ENCODE data around the gene CEP89.
"Not testable (repeated sequence)": the region's sequence is repeated elsewhere in the genome, so short reads cannot be mapped to it uniquely, and the experiment has no call there.

The CEP89 gene

DNA sequence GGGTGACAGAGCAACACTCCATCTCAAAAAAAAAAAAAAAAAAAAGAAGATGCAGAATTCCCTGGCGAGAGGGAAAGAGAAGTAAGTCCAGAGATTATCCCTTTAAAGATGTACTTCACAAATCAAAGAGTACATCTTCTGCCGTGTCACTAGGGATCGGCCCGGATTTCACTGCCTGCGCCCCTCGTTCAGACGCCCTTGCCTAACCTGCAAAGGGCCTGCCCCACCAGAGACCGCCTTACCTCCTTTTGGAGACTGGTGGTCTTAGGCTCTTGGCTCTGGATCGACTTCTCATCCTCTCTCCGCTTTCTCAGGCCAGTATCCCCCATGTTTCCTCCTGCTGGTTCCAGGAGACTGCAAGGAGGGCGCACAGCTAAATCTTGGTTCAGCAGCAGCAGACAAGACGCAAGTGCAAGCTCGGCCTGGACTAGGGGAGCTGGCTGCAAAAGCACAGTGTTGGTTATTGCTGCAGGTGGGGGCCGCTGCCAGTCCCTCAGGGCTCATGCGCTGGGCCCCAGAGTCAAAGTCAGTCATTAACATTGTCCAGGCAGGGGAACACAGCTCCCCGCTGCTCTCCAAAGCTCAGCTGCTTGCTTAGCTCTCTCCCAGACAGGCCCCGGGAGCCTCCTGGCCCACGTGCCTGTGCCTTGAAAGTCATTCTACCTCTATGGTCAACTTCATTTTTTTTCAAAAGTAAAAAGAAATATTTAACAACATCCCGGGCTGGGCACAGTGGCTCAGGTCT lies 103.4 kb downstream of the CEP89 start:
- DNase-seq = no peak

DNA sequence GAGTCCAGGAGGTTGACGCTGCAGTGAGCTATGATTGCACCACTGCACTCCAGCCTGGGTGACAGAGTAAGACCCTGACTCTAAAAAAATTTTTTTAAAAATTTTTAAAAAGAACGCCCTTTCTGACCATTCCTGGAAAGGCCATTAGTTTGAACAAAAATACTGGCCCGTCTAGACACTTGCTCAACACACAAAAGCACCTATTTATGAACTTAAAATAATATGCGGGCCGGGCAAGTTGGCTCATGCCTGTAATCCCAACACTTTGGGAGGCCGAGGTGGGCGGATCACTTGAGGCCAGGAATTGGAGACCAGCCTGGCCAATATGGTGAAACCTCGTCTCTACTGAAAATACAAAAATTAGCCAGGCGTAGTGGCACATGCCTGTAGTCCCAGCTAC lies 104.3 kb downstream of the CEP89 start:
- DNase-seq = not testable (repeated sequence)

DNA sequence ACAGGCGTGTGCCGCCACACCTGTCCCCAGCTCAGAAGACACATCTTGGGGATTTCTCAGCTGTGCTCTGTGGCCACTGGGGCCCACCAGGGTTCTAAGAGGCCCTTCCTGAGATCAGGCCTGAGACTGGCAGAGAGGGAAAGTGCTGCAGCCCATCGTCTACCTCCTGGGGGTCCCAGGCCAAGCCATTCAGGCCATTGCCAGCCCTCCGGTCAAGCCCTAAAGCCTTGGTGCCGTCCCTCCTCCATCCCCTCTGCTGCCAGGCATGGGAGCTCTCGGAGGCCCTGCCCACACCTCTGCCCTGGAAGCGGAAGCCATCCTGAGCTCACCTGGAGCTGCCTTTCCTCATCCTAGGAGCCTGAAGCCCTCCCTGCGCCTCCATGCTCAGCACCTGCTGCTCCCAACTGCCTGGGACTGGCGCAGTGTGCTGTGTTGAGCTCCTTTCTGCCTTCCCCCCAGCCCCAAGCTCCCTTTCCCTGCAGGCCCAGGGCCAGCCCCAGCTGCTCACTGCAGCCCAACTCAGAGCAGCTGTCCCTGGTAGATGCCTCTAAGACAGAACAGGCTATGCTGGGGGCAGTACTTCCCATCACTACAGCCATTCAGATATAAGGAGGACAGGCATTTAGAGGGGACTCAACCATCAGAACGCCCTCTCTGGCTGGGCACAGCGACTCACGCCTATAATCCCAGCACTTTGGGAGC lies 105.0 kb downstream of the CEP89 start:
- no peak for DNase-seq

DNA sequence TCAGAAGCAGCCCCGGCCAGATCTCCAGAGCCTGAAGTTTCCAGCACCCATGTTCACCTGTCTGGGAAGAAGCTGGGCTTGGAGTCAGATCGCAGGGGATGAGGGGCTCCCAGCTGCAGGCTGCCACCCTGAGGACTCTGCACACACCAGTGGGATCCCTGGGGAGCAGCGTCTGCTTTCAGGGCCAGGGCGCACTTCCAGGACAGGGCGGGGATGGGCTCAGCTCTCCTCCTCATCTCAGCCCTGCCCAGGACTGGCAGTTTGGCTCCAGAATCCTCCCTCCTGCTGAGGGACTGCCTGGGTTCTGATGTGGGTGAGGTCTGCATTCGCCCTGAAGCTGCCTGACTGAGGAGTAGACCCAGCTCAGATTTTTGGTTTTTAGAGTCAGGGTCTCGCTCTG lies 105.7 kb downstream of the CEP89 start:
- no peak for DNase-seq

DNA sequence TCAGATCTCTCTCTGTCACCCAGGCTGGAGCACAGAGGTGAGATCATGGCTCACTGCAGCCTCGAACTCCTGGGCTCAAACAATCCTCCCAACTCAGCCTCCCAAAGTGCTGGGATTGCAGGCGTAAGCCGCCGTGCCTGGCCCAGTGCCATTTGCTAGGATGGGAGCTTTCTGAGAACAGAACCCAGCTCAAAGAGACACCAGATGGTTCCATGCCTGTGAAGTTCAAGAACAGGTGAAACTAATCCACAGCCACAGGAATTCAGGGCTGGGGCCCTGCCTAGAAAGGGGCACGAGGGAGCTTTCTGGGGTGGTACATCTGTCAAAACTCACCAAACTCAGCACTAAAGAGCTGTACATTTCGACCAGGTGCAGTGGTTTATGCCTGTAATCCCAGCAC lies 106.4 kb downstream of the CEP89 start:
- no peak for DNase-seq

DNA sequence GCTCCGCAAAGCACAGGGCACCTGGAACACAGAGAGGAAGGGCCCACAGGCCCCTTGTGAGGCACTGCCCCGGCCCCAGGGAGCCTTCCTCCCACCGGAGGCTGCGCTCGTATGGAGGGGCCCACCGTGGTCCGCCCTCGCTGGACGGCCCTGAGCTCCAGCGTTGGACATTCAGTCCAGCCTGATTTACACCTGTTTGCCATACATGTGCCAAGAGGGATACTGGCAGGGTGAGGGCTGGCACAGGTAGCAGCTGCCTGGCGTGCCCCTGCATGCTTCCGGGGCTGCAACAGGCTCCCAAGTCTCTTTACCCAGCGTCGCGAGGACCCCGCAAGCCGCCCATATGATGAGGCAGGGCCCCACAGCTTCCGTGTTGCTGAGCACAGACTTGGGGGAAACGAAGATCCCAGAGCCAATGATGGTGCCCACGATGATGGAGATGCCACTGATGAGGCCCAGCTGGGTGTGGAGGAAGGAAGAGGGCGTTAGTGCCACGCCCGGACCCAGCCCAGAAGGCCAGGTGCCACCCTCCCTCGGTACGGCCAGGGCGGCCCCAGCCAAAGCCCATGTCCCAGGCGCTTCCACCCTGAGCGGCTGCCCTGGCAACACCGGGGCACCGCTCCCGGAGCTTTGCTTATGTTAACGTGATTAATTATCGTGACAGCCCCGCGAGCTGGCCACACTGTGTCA lies 107.3 kb downstream of the CEP89 start:
- no peak for DNase-seq

DNA sequence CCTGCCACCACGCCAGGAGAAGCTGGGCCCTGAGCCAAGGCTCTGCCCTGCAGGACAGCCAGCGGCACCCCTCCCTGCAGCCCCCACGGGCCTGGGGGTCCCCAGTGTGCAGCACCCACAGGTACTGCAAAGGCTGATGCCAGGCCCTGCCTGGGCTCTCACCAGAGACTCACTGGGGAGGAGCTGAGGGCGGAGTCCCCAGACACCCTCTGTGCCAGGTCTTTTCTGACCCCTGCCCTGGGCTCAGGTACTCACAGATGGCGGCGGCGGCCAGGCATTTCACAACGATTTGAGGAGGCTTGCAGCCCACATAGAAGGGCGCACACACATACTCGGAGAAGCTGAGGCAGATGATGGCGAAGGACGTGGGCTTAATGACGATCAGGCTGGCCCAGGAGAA lies 107.9 kb downstream of the CEP89 start:
- no peak for DNase-seq

DNA sequence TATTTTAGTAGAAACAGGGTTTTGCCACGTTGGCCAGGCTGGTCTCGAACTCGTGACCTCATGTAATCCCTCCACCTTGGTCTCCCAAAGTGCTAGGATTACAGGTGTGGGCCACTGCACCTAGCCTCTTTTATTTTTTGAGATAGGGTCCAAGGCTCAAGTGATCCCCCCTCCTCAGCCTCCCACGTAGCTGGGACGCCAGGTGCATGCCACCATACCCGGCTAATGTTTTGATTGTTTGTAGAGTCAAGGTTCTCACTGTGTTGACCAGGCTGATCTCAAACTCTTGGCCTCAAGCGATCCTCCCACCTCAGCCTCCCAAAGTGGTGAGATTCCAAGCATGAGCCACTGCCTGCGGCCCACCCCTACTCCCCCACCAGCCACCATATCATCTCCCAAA lies 108.5 kb downstream of the CEP89 start:
- DNase-seq = no peak

DNA sequence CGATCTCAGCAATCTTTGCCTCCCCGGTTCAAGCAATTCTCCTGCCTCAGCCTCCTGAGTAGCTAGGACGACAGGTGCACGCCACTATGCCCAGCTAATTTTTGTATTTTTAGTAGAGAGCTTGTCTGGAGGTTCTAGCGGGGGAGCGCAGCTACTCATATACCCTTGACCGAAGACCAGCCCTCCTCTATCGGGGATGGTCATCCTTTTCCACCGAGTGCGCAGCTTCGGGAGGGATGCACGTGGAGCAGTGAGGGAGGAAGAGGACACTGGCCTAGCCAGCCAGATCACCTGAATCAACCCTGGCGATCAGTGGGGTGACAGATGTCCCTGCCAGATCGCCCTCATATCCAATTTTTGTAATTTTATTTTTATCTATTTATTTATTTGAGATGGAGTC lies 109.0 kb downstream of the CEP89 start:
- no peak for DNase-seq

DNA sequence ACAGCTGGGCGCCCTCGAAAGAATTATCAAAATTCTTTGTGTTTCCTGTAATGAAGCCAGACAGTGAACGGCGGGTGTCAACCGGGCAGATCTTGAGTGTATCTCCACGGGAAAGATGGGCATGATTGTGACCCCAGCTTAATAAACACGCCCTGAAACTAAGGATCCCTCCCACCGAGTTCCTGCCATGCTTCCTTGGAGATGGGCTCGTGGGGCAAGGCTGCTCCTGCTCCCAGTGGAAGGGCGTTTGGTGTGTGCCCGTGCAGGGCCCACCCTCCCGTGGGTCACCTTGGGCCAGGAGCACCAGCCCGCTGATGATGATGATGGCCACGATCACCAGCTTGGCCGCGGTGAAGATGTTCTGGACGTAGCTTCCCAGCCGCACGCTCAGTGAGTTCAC lies 109.6 kb downstream of the CEP89 start:
- DNase-seq = no peak

DNA sequence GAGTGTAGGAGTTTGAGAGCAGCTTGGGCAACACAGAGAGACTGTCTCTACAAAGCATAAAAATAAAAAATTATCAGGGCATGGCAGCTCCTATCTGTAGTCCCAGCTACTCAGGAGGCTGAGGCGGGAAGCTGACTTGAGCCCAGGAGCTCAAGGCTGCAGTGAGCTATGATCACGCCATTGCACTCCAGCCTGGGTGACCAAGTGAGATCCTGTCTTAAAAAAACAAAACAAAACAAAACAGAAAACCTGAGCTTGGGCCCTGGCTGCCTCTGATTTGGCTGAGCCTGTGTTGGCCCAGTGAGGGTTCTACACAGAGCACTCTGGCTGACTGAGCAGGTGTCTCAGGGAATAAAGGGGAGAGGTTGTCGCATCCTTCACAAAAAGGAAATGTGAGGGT lies 110.2 kb downstream of the CEP89 start:
- no peak for DNase-seq

DNA sequence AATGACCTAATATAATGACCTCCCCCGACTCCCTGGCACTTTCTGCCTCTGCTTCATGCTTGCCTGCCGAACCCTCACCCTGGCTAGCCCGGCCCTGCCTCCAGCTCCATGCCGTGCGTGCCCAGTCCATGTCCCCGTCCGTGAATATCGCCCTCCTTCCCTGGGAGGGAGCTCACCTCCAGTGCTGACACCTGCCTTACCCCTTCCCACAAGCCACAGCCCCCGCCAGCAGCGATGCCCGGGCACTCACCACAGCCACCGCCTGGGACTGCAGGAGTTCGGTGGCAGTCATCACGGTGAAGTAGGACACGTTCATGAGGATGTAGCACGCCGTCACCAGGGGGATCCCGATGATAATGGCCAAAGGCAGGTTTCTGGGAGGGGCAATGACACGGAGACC lies 112.2 kb downstream of the CEP89 start:
- no peak for DNase-seq

DNA sequence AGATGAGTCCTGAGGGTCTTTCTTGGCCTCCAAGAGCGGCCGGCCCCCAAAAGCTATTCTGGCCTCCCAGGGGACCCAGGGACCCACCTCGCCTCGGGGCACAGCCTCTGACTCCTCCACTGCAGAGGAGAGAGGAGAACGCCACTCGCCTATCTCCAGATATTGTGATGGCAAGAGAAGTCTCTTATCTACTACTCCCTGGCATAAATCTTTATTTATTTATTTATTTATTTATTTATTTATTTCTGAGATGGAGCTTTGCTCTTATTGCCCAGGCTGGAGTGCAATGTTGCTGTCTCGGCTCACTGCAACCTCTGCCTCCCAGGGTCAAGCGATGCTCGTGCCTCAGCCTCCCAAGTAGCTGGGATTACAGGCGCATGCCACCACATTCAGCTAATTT lies 113.2 kb downstream of the CEP89 start:
- DNase-seq = no peak

DNA sequence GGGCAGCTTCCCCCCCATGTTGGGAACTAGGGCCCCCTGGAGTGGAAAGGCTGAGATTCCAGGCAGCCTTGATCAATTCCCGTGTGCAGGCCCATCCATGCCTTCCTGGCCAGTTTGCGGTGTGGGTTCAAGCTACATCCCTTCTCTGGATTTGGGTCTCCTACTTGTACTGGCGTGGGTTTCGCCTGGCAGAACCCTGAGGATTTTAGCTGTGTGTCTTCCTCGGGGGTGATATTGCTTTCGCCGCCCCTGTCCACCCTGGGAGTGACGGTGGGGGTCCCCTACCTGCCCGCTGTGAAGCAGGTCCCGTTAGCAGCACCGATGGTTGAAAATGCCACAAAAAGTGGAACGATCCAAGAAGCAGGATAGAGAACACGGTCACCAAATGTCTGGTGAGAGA lies 113.6 kb downstream of the CEP89 start:
- no peak for DNase-seq

DNA sequence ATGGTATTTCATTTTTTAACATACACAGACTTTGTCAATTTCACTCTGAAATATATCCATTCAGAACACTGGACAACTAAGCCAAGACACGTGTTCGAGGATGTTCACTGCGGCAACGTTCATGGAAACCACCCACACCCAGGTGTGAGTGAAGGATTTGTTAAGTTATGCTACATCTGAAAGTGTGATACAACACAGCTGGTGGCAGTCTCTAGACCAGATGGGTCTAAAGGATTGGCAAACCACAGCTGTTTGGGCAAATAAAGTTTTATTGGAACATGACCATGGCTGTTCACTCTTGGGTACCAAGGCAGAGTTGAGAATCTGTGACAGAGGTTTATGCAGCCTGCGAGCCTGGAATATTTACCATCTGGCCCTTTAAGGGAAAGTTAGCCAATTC lies 114.2 kb downstream of the CEP89 start:
- no peak for DNase-seq

DNA sequence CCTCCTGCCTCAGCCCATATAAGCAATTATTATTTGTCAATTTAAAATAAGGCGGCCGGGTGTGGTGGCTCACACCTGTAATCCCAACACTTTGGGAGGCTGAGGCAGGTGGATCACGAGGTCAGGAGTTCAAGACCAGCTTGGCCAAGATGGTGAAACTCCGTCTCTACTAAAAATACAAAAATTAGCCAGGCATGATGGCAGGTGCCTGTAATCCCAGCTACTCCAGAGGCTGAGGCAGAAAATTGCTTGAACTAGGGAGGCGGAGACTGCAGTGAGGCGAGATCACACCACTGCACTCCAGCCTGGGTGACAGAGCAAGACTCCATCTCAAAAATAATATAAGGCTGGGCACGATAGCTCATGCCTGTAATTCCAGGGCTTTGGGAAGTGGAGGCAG lies 114.9 kb downstream of the CEP89 start:
- DNase-seq = not testable (repeated sequence)

DNA sequence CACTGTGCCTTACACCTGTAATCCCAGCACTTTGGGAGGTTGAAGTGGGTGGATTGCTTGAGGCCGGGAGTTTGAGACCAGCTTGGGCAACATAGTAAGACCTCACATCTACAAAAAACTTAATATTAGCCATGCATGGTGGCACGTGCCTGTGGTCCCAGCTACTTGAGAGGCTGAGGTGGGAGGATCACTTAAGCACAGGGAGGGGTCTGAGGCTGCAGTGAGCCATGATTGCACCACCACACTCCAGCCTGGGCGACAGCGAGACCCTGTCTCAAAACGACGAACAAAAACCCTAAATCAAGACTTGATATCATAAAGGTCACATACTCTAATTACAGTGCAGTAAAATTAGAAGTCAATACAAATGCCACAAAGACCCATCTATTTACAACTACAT lies 119.5 kb downstream of the CEP89 start:
- no peak for DNase-seq

DNA sequence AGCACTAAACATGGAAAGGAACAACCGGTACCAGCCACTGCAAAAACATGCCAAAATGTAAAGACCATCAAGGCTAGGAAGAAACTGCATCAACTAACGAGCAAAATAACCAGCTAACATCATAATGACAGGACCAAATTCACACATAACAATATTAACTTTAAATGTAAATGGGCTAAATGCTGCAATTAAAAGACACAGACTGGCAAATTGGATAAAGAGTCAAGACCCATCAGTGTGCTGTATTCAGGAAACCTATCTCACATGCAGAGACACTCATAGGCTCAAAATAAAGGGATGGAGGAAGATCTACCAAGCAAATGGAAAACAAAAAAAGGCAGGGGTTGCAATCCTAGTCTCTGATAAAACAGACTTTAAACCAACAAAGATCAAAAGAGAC lies 123.7 kb downstream of the CEP89 start:
- DNase-seq = not testable (repeated sequence)

DNA sequence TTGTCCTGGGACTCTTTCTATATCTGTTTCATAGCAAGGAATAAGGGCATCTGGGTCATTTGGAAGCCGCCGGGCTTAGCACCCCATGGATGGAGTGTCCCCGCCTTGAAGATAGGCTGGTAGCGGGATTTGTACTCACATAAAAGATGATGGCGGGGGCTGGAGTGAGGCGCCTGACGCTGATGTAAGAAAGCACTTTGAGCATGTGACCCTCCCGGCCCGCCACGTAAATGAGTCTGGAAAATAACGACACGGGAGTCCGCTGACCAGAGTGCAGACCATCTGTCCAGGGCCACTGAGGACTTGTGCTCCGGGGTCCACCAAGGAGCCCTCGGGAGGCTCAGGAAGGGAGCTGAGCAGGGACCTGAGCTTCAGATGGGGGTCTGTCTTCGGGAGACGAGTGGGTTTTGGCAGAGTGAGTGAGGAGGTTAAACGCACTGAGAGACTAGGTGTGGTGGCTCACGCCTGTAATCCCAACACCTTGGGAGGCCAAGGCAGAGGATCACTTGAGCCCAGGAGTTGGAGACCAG lies 128.0 kb downstream of the CEP89 start:
- DNase-seq = no peak

DNA sequence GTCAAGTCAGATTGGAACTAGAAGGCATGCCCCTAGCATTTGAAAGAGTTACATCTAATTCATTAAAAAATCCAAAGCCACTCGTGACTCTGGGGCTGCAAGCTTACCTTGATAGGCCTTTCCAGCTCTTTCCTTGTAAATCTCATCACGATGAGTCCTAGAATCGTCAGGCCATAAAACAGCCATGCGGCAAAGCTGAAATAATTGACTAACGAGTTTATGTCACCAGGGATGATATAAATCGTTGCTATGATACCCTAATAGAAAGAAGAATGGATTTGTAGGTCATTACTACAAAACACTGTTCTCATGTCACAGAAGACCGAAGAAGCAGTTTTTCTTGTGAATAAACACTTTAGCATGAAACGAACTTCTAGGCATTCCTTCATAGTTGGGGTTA lies 129.7 kb downstream of the CEP89 start:
- DNase-seq = no peak

DNA sequence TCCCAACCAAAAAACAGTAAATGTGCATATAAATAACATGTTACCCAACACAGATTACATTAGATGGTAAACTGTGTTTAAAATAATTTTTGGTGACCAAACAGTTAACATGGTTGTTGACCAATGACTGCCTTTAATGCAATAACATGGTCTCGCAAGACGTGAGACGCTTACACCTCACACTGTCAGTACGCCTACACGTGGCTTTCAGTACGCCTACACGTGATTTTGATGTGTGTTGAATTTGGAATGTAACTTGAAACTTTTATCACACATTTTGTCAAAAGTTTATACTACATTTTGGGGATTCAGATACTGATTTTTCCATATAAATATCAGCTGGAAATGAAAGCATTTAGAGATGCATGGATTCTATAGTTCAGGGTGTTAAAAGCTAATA lies 134.2 kb downstream of the CEP89 start:
- DNase-seq = no peak

DNA sequence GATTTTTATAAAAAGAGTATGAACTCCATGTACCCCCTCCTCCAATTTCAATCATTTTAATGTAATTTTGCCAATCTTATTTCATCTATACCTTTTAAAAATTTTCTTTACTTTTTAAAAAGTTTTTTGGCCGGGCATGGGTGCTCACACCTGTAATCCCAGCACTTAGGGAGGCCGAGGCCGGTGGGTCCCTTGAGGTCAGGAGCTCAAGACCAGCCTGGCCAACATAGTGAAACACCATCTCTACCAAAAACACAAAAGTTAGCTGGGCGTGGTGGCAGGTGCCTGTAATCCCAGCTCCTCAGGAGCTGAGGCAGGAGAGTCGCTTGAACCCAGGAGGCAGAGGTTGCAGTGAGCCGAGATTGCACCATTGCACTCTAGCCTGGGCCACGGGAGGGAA lies 138.4 kb downstream of the CEP89 start:
- DNase-seq = not testable (repeated sequence)

DNA sequence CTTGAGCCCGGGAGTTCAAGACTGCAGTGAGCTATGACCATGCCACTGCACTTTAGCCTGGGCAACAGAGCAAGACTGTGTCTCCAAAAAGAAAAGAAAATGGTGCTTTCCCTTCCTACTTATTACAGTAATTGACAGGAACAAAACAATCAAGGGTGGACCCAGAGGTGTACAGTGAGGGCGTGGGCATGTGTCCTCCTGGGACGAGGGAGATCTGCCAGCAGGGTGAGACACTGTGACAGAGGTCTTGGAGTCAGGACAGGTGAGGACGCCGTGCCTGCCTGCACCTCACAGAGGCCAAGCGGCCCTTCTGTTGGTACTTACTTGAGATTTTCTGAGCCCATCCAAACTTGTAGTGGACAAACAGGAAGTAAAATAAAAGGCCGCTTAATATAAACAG lies 138.9 kb downstream of the CEP89 start:
- not testable (repeated sequence) for DNase-seq

DNA sequence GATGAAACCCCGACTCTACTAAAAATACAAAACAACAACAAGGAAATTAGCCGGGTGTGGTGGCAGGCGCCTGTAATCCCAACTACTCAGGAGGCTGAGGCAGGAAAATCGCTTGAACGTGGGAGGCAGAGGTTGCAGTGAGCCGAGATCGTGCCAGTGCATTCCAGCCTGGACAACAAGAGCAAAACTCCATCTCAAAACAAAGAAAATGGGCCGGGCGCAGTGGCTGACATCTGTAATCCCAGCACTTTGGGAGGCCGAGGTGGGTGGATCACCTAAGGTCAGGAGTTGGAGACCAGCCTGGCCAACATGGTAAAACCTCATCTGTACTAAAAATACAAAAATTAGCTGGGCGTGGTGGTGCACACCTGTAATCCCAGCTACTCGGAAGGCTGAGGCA lies 139.7 kb downstream of the CEP89 start:
- not testable (repeated sequence) for DNase-seq
